ENCODE measurements around the gene CACUL1. TPM values are rescaled to one million over a fixed set of nuclear protein-coding genes. Genes with fewer than 3 reads are reported as not detected.

Gene CACUL1
- total and polyA plus RNA-seq, 2 of the 13 experiments (the other 11 are each of a cell fraction or from before 2014, with no cell fraction given), result 14.2 to 31.0 TPM

DNA sequence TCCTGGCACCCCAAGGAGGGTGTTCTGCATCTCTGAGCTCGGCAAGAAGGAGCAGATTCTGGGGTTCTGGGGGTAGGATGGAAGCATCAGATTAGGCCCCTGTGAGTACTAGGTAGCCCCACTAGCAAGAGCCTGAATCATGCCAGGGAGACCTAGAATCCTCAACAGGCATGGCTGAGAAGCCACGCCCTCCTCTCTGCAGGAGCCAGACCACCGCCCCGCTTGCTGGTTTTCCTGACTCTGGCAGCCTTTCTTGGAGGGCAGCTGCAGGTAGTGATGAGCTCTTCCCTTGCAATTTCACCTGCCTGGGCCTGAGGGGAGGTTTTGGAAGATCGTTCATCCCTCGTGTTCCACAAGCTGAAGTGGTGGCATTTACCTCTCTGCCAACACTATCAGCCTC, 90.4 kb downstream of the CACUL1 start (continued):
- TF ChIP-seq, protein P1, sequence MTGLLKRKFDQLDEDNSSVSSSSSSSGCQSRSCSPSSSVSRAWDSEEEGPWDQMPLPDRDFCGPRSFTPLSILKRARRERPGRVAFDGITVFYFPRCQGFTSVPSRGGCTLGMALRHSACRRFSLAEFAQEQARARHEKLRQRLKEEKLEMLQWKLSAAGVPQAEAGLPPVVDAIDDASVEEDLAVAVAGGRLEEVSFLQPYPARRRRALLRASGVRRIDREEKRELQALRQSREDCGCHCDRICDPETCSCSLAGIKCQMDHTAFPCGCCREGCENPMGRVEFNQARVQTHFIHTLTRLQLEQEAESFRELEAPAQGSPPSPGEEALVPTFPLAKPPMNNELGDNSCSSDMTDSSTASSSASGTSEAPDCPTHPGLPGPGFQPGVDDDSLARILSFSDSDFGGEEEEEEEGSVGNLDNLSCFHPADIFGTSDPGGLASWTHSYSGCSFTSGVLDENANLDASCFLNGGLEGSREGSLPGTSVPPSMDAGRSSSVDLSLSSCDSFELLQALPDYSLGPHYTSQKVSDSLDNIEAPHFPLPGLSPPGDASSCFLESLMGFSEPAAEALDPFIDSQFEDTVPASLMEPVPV (CRISPR knock-in tag; IDR thresholded peaks at IDR 0.05), result no peak
- TF ChIP-seq ZSCAN30 (CRISPR knock-in tag; IDR thresholded peaks at IDR 0.05) (no peak), ZNF230 (CRISPR knock-in tag; IDR thresholded peaks at IDR 0.05) (no peak)
- TF ChIP-seq, protein P2, sequence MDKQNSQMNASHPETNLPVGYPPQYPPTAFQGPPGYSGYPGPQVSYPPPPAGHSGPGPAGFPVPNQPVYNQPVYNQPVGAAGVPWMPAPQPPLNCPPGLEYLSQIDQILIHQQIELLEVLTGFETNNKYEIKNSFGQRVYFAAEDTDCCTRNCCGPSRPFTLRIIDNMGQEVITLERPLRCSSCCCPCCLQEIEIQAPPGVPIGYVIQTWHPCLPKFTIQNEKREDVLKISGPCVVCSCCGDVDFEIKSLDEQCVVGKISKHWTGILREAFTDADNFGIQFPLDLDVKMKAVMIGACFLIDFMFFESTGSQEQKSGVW (CRISPR knock-in tag; IDR thresholded peaks at IDR 0.05; ENCODE audit: borderline replicate concordance), result no peak

DNA sequence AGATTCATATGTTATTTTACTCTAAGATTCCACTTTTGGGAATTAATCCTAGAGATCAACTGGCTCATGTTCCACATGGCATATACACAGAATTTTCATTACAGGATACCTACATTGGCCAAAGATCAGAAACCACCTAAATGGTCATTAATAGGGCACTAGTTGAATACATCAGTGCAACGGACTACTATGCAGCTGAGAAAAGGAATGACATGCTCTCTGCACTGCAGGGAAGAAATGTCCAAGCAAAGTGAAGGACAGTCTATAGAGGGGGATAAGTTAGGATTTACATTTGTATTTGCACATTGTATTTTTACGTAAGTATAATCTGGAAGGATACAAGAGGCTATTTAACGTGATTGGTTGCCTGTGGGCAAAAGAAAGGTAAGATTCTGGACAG, 91.6 kb downstream of the CACUL1 start:
- intact Hi-C loops (cut with micrococcal nuclease; ENCODE audit: unreplicated experiment), result no loop called here
- Histone ChIP-seq H3K4me2 (ENCODE audit: low read depth, low read length) (no peak overlapping the region), H3K36me3 (replicated peaks in 1 of 2; ENCODE audit: control insufficient read depth in 1 of 2, insufficient read depth in 2 of 2, low read length in 2 of 2) (no peaks in the 10 kb centered on the region), H2AFZ (ENCODE audit: low read length) (no peak overlapping the region), H3K27me3 (ENCODE audit: control insufficient read depth in 1 of 2, insufficient read depth in 2 of 2, low read length in 2 of 2) (no peaks in the 10 kb centered on the region; a peak in 3 of 5 replicates), H3K27ac (ENCODE audit: extremely low read length, insufficient read depth, low read length) (no peak overlapping the region), H3K79me2 (ENCODE audit: insufficient read depth, low read length) (no peaks in the 10 kb centered on the region), H3K4me1 (ENCODE audit: insufficient read depth, low read length) (peaks cover 15% of the 10 kb centered on the region), H3K4me3 (replicated peaks in 1 of 3; ENCODE audit: insufficient read depth in 1 of 3, low read depth in 2 of 3, low read length in 3 of 3) (no peak overlapping the region), H3K9me3 (ENCODE audit: low read length) (no peaks in the 10 kb centered on the region), H4K20me1 (ENCODE audit: insufficient read depth, low read length) (no peaks in the 10 kb centered on the region), H3K9ac (ENCODE audit: insufficient read depth, low read depth, low read length) (no peak overlapping the region)
- FAIRE-seq (no peak), DNase-seq (ENCODE audit: low spot score) (no peak), ATAC-seq (no peak)
- ChIA-PET POLR2A (no interaction called here), CTCF (ENCODE audit: low intra/inter-chr PET ratio, low total read pairs) (no interaction called here)
- no TSS peak for BruUV-seq (replicated peaks)
- WGBS (ENCODE audit: low lambda C conversion rate), result 22% methylated on average over 3 of the region's 3 CpGs
- in situ Hi-C loops (cut with HindIII; ENCODE audit: extremely low pct_ligation_motif_present, low pct_unique_long_range_greater_than_20kb), result no loop called here
- TF ChIP-seq, protein P3, sequence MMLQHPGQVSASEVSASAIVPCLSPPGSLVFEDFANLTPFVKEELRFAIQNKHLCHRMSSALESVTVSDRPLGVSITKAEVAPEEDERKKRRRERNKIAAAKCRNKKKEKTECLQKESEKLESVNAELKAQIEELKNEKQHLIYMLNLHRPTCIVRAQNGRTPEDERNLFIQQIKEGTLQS (CRISPR knock-in tag; IDR thresholded peaks at IDR 0.05), result no peak
- no peak for TF ChIP-seq ZNF564 (CRISPR knock-in tag; IDR thresholded peaks at IDR 0.05)
- TF ChIP-seq, protein P2 (CRISPR knock-in tag; IDR thresholded peaks at IDR 0.05; ENCODE audit: borderline replicate concordance), result no peak
- no peak for TF ChIP-seq ZNF274 (CRISPR knock-in tag; IDR thresholded peaks at IDR 0.05)
- TF ChIP-seq CEBPB (IDR thresholded peaks at IDR 0.05; ENCODE audit: borderline replicate concordance, low read depth, low read length), result no peak
- no peak for TF ChIP-seq ZNF282 (IDR thresholded peaks at IDR 0.05; ENCODE audit: partially characterized antibody)
- TF ChIP-seq ZNF382 (CRISPR knock-in tag; IDR thresholded peaks at IDR 0.05; ENCODE audit: borderline replicate concordance), result no peak
- TF ChIP-seq ZNF605 (CRISPR knock-in tag; IDR thresholded peaks at IDR 0.05), result no peak

All from HepG2 (cell line).